Measurements from ENCODE around the gene PPIL1.

PPIL1 gene

GRCh38 chr6:36836111-36837021, 38.2 kb downstream of the PPIL1 start:
- DNase-seq: peak in 5 of 56 donors; percentile 11 to 43 (median 31)

DNA sequence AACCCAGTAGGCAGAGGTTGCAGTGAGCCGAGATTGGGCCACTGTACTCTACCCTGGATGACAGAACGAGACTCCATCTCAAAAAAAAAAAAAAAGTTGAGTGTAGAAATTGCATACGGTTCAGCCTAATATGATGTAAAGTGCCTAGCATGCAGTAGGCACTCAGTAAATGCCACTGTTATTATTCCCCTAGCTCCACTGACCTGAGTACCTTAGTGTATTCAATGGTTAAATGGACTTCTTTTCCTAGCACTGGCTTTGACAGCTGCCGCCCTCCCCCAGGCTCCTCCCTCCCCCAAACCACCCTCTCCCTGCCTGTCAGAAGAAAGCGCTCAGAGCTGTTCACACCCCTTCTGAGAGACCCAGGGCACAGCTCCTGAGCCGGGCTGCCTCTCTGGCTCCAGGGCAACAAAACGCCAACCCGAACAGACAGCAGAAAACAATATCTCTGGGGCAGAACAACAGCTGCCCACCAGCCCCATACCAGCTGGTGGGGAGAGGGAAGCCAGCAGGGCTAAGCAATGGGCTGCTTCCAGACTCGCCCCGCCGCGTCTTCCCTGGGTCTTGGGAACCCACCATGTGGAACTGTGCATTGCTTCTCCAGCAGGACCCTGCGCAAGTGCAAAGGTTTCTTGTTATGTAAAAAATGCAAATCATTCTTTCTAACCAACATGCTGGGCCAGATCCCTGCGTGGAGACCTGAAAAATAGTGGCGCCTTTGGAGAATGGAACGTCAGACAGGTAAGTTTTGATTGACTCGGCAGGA, 39.8 kb downstream of the PPIL1 start:
- DNase-seq: peak in 20 of 56 donors; percentile 9 to 56 (median 30)

DNA sequence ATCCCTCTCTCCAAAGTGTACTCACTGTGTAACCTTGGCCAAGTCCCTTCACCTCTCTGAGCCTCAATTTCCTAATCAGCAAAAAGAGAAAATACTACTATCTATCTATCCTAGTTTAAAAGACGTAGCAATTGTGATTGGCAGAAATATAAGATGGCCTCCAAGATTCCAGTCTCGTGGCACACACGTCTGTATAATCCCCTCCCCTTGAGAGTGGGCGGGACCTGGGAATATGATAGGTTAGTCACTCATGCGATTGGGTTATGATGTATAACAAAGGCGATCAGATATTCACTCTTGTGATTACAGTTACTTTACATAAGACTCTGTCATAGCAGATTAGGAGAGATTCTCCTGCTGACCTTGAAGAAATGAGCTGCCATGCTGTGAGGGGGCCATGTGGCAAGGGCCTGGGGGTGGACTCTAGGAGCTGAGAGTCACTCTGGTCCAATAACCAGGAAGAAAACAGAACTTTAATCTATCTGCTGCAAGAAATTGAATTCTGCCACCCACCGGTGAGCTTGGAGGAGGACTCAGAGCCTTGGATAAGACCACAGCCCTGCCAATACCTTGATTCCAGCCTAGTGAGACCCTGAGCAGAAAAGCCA, 41.3 kb downstream of the PPIL1 start:
- DNase-seq: peak in 2 of 56 donors; percentile 16 to 18

DNA sequence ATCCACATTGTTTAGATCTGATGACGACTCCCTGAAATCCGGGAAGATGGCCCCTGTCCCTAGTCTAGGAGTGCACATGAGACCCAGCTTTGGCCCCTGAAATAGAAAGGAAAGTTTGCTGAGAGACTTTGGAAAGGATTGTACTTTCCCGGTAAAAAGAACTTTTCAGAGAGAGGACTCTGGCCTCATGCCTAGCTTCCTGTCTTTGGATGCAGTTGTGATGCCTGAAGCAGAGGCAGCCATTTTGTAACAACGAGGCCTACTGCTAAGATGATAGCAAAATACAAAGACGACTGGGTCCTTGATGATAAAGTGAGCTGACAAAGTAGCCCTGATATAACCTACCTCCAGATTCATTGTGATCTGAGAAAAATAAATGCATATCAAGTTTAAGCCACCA, 42.3 kb downstream of the PPIL1 start:
- DNase-seq: no peak

DNA sequence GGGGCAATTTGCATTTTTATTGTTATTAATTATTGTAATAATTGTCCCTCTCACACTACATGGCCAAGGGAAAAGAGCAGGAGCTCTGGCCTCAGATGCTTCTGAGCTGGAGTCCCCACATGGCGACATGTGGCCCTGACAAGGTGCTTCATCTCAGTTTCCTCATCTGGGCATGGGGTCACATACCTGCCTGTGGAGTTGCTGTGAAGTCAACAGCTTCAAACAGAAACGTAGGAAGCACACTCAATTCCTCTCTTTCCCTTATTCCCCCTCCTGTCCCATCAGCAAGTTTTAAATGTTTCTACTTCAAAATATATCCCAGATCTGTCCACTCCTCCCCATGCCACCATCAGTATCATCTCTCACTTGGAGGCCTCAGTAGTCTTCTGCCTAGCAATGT, 44.0 kb downstream of the PPIL1 start:
- no peak for DNase-seq

DNA sequence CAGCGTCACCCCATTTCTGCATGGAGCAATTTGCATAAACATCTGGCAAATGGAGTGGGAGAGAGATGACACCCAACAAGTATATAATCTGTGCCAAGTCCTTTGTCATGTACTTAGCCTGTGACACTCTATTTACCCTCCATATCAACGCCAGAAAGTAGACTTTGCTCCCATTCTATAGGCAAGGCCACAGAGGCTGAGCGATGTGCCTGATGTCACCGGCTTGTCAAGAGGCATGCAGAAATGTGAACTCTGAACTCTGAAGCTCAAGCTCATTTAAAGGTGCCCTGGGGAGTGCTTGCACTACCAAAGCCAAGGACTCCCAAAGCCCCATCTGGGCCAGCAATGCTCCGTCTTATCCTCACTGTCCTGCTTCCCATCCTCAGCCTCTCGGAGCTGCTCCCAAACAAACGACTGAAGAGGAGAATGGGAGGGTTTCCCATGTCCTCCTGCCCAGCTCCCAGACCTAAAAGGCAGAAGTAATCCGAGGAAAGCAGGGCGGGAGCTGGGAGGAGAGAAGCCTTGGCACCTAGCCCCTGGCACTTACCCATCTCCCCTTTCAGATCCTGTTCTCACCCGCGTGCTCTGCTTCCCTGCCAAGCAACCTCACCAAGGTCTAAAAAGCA, 44.6 kb downstream of the PPIL1 start:
- peak in 32 of 56 donors; percentile 4 to 74 (median 30) for DNase-seq

DNA sequence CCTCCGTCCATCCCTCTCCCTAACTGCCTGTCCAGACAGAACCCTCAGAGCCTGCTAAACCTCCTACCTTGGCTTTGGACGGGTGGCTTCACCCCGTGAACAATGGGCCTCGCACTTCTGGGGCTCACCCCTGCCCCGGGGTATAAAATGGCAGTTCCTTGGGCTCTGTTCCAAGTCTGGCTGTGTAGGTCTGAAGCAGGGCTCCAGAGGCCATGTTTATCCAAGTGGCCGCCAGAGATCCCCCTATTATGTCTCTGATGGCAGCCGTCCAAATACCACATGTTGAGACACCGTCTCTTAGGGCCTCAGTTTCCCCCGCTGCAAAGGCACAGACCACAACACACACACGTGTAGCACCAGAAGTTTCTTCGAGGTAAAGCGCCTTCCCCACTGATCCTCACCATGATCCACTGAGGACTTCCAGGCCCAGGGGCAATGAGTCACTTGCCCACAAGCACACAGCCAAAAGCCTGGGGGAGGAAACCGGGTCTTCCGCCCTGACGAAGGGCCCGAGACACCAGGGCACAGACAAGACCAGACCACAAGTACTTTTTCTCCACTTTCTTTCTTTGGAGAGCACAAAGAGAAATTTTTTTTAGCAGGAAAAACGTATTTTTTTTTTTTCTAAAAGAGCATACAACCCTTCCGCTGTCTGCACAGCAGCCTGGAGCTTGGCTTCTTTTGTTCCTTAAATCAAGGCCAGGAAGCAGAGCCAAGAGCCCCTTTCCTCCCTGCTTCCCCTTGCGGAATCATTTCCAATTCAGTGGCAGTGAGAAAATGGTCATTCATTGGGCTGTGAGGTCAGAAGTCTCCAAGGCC, 47.1 kb downstream of the PPIL1 start:
- DNase-seq: peak in 10 of 56 donors; percentile 18 to 46 (median 34)

- DNase-seq: no peak
Observed at GRCh38 chr6:36826520-36827227, 47.9 kb downstream of the PPIL1 start.

DNA sequence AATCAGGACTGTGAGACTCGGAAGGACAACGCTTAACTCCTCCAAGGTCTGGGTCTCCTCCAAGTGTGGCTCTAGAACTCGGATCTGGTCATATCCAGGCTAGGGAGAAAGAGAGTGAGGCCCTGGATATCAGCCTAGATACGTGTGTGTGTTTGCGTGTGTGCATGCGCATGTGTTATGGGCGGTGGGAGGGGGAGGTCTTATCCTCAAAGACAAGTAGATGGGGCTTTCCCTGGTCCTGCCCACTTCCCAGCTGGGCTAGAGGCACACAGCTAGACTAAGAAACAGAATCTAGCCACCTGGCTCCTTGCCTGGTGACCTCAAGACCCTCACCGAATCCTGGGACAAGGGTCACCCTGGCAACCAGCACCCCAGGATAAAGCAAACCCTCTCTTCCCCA, 48.6 kb downstream of the PPIL1 start:
- no peak for DNase-seq

DNA sequence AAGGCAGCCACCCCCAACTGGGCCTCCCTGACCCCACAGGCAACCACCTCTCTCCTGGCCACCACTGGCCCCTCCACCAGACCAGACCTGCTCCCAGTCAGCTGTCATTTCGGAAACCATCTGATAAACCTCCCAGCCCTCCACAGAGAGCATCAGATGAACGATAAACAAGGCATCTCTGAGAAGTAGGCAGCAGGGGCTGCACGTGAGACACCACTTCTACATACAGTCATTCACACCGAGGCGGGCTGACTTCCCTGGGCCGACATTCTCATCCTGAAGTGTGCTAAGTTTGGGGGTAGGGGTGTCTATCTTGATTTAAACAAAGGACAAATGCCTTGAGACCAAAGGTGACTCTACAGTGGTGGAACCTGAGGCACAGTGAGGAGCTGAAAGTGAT, 49.2 kb downstream of the PPIL1 start:
- DNase-seq: no peak

GRCh38 chr6:36824253-36824652, 50.4 kb downstream of the PPIL1 start:
- DNase-seq: no peak

- DNase-seq: no peak
Observed at GRCh38 chr6:36823421-36824096, 51.0 kb downstream of the PPIL1 start.

- no peak for DNase-seq
Observed at GRCh38 chr6:36822506-36823269, 51.9 kb downstream of the PPIL1 start.

- peak in 9 of 56 donors; percentile 16 to 41 (median 28) for DNase-seq
Observed at GRCh38 chr6:36821581-36822335, 52.8 kb downstream of the PPIL1 start.

DNA sequence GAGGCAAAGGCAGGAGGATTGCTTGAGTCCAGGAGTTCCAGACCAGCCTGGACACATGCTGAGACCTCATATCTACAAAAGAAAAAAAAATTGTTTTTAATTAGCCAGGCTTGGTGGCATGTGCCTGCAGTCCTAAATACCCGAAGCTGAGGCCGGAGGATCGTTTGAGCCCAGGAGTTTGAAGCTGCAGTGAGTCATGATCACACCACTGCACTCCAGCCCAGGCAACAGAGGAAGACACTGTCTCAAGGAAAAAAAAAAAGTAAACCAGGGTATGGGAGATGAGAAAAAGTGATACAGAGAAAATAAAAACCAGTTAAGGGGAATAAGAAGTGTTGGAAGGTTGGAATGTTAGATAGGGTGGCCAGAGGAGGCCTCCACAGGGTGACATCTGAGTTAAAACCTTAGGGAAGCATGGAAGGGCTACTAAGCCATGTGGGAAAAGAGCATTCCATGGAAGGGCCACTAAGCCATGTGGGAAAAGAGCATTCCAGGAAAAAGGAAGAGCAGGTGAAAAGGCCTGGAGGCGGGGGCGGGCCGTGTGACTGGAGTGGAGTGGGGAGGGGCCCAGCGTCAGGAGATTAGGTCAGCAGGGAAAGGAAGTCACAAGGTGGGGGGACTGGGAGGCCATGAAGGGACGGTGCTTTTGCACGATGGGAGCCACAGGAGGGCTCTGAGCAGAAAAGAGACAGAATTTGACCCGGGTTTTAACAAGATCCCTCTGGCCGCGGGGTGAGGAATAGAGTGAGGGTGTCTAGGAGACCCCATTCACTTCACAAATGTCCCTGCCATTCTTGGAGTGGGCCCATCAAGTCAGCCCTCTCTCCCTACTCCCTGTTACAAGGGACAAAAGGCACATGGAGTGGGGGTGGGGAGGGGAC, 53.7 kb downstream of the PPIL1 start:
- DNase-seq: no peak

GRCh38 chr6:36818756-36819155, 55.8 kb downstream of the PPIL1 start:
- DNase-seq: no peak

- no peak for DNase-seq
Observed at GRCh38 chr6:36817847-36818246, 56.8 kb downstream of the PPIL1 start.
